ENCODE results near the gene VOPP1. TPM values are rescaled to one million over a fixed set of nuclear protein-coding genes. Genes with fewer than 3 reads are reported as not detected.

VOPP1 gene
- total and polyA plus RNA-seq, 2 of the 13 experiments (the other 11 are each of a cell fraction or from before 2014, with no cell fraction given), result 21.8 to 55.3 TPM

DNA sequence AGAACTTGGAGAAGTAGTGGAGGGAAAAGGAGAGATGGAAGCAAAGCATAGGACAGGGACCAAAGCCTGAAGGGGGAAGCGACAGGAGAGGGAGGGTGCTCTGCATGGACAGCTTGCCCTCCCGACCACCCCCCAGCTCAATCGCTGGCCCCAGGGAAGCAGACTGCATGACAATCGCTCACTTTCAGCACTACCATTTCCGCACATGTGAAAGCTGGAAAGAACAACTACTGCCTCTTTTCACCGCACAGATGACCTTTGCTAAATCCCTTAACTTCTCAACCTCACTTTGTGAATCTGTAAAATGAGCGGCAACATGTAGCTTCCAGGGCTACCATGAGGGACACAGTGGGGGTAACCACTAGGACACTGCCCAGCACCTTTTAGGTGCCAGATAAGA lies 17.1 kb downstream of the VOPP1 start:
- Histone ChIP-seq H3K4me2 (ENCODE audit: low read depth, low read length) (no peak overlapping the region), H4K20me1 (ENCODE audit: insufficient read depth, low read length) (peaks cover 4% of the 10 kb centered on the region; the same call in 1 of the 2 replicates), H3K27ac (ENCODE audit: extremely low read length, insufficient read depth, low read length) (no peak overlapping the region), H3K4me1 (ENCODE audit: insufficient read depth, low read length) (peaks cover 42% of the 10 kb centered on the region), H3K36me3 (replicated peaks in 1 of 2; ENCODE audit: control insufficient read depth in 1 of 2, insufficient read depth in 2 of 2, low read length in 2 of 2) (no peaks in the 10 kb centered on the region; a peak in 1 of 5 replicates), H3K9me3 (ENCODE audit: low read length) (no peaks in the 10 kb centered on the region), H3K27me3 (ENCODE audit: control insufficient read depth in 1 of 2, insufficient read depth in 2 of 2, low read length in 2 of 2) (no peaks in the 10 kb centered on the region), H3K9ac (ENCODE audit: insufficient read depth, low read depth, low read length) (no peak overlapping the region), H3K4me3 (replicated peaks in 1 of 3; ENCODE audit: insufficient read depth in 1 of 3, low read depth in 2 of 3, low read length in 3 of 3) (no peak overlapping the region), H3K79me2 (ENCODE audit: insufficient read depth, low read length) (peaks cover 72% of the 10 kb centered on the region), H2AFZ (ENCODE audit: low read length) (no peak overlapping the region)
- POLR2A ChIA-PET, result no interaction called here
- no peak for ATAC-seq
- WGBS (ENCODE audit: low lambda C conversion rate), result 97% methylated on average over 7 of the region's 7 CpGs
- CTCF ChIA-PET (ENCODE audit: low intra/inter-chr PET ratio, low total read pairs), result no interaction called here
- FAIRE-seq, result no peak
- intact Hi-C loops (cut with micrococcal nuclease; ENCODE audit: unreplicated experiment), result no loop called here
- in situ Hi-C loops (cut with HindIII; ENCODE audit: extremely low pct_ligation_motif_present, low pct_unique_long_range_greater_than_20kb), result no loop called here
- TF ChIP-seq, protein P1, sequence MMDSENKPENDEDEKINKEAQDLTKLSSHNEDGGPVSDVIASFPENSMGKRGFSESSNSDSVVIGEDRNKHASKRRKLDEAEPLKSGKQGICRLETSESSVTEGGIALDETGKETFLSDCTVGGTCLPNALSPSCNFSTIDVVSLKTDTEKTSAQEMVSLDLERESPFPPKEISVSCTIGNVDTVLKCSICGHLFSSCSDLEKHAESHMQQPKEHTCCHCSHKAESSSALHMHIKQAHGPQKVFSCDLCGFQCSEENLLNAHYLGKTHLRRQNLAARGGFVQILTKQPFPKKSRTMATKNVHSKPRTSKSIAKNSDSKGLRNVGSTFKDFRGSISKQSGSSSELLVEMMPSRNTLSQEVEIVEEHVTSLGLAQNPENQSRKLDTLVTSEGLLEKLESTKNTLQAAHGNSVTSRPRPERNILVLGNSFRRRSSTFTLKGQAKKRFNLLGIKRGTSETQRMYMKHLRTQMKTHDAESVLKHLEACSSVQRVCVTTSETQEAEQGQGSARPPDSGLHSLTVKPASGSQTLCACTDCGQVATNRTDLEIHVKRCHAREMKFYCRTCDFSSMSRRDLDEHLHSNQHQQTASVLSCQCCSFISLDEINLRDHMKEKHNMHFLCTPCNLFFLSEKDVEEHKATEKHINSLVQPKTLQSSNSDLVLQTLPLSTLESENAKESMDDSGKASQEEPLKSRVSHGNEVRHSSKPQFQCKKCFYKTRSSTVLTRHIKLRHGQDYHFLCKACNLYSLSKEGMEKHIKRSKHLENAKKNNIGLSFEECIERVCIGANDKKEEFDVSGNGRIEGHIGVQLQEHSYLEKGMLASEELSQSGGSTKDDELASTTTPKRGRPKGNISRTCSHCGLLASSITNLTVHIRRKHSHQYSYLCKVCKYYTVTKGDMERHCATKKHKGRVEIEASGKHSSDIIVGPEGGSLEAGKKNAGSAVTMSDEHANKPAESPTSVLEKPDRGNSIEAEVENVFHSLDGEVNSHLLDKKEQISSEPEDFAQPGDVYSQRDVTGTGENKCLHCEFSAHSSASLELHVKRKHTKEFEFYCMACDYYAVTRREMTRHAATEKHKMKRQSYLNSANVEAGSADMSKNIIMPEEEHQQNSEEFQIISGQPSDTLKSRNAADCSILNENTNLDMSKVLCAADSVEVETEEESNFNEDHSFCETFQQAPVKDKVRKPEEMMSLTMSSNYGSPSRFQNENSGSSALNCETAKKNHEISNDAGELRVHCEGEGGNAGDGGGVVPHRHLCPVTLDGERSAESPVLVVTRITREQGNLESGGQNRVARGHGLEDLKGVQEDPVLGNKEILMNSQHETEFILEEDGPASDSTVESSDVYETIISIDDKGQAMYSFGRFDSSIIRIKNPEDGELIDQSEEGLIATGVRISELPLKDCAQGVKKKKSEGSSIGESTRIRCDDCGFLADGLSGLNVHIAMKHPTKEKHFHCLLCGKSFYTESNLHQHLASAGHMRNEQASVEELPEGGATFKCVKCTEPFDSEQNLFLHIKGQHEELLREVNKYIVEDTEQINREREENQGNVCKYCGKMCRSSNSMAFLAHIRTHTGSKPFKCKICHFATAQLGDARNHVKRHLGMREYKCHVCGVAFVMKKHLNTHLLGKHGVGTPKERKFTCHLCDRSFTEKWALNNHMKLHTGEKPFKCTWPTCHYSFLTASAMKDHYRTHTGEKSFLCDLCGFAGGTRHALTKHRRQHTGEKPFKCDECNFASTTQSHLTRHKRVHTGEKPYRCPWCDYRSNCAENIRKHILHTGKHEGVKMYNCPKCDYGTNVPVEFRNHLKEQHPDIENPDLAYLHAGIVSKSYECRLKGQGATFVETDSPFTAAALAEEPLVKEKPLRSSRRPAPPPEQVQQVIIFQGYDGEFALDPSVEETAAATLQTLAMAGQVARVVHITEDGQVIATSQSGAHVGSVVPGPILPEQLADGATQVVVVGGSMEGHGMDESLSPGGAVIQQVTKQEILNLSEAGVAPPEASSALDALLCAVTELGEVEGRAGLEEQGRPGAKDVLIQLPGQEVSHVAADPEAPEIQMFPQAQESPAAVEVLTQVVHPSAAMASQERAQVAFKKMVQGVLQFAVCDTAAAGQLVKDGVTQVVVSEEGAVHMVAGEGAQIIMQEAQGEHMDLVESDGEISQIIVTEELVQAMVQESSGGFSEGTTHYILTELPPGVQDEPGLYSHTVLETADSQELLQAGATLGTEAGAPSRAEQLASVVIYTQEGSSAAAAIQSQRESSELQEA (CRISPR knock-in tag; IDR thresholded peaks at IDR 0.05; ENCODE audit: not compliant biosample characterization), result no peak
- TF ChIP-seq, protein P2, sequence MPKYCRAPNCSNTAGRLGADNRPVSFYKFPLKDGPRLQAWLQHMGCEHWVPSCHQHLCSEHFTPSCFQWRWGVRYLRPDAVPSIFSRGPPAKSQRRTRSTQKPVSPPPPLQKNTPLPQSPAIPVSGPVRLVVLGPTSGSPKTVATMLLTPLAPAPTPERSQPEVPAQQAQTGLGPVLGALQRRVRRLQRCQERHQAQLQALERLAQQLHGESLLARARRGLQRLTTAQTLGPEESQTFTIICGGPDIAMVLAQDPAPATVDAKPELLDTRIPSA (CRISPR knock-in tag; IDR thresholded peaks at IDR 0.05; ENCODE audit: borderline replicate concordance), result no peak
- TF ChIP-seq HNF4A (CRISPR knock-in tag; IDR thresholded peaks at IDR 0.05), result no peak
- BruUV-seq (replicated peaks), result no TSS peak
- DNase-seq (ENCODE audit: low spot score), result no peak

All from HepG2 (cell line).